H1 (cell line): ENCODE results near the gene IL2RA. TPM values are rescaled to one million over a fixed set of nuclear protein-coding genes. Genes with fewer than 3 reads are reported as not detected.

Experiments
- CTCF ChIA-PET: fragments of 300-600 bp; sonication (Branson Sonifier 250); formaldehyde crosslinking; loops from one replicate; lab custom pipeline; 2021; ENCODE audit not compliant: partially characterized antibody; lab: Charles Lee
- POLR2A ChIA-PET: fragments of 300-600 bp; sonication (Branson Sonifier 250); formaldehyde crosslinking; loops from one replicate; lab custom pipeline; 2021; ENCODE audit warnings: inconsistent platforms; ENCODE audit not compliant: partially characterized antibody; lab: Charles Lee
- DNase-seq, 2 experiments: peaks; one replicate each; pipeline versions ENCODE4 v3.0.0 to v3.0.0-alpha.2; 2010 to 2022; ENCODE audit warnings: low spot score in 2 of 2, low read depth in 1 of 2, mixed read lengths in 1 of 2
- FAIRE-seq: peaks from 2 replicates; lab custom pipeline; 2011; peaks lifted over from hg19 to GRCh38; lab: Jason Lieb, UNC
- H2AFZ ChIP-seq: 2 replicates; pipeline ENCODE4 v1.8.1; 2012; ENCODE audit warnings: low read length, inconsistent platforms
- H2AK5ac ChIP-seq: 2 replicates; pipeline ENCODE4 v1.6.1; 2013; ENCODE audit warnings: low read depth, low read length
- H2BK120ac ChIP-seq: replicated peaks from 2 replicates; pipeline ENCODE3; 2013; ENCODE audit warnings: low read depth, low read length, inconsistent platforms
- H2BK12ac ChIP-seq: 2 replicates; pipeline ENCODE4 v1.6.1; 2013; ENCODE audit warnings: low read depth, low read length
- H2BK15ac ChIP-seq: 2 replicates; pipeline ENCODE4 v1.6.1; 2013; ENCODE audit warnings: low read length
- H2BK20ac ChIP-seq: 2 replicates; pipeline ENCODE4 v1.6.1; 2013; ENCODE audit warnings: low read length
- H2BK5ac ChIP-seq: 2 replicates; pipeline ENCODE4 v1.6.1; 2013; ENCODE audit warnings: low read depth, low read length
- H3K14ac ChIP-seq: 2 replicates; pipeline ENCODE4 v1.6.1; 2013; ENCODE audit warnings: inconsistent platforms; ENCODE audit not compliant: insufficient read length
- H3K18ac ChIP-seq: 2 replicates; pipeline ENCODE4 v1.6.1; 2013; ENCODE audit warnings: low read length; ENCODE audit errors: extremely low read depth
- H3K23ac ChIP-seq: 2 replicates; pipeline ENCODE4 v1.6.1; 2013; ENCODE audit warnings: inconsistent platforms; ENCODE audit not compliant: insufficient read length
- H3K23me2 ChIP-seq: 2 replicates; pipeline ENCODE4 v1.6.1; 2013; ENCODE audit warnings: low read depth, low read length
- H3K27ac ChIP-seq: 2 replicates; pipeline ENCODE4 v1.6.1; 2011; ENCODE audit warnings: low read depth, low read length, inconsistent platforms
- H3K27me3 ChIP-seq, 4 experiments: replicated peaks in 1 of 4; 1 replicate in 1 of 4; 2 replicates in 3 of 4; pipeline versions ENCODE4 v1.6.1 to v1.8.1; 2011 to 2013; ENCODE audit warnings: low read length in 3 of 4, mild to moderate bottlenecking in 3 of 4, inconsistent platforms in 2 of 4, mixed read lengths in 2 of 4, moderate library complexity in 1 of 4; ENCODE audit not compliant: control insufficient read depth in 3 of 4, insufficient read depth in 3 of 4; ENCODE audit errors: extremely low read depth in 1 of 4
- H3K36me3 ChIP-seq, 4 experiments: 2 replicates each; pipeline versions ENCODE4 v1.6.1 to v1.8.1; 2011 to 2013; ENCODE audit warnings: mild to moderate bottlenecking in 4 of 4, low read length in 3 of 4, moderate library complexity in 2 of 4, control low read depth in 1 of 4, inconsistent platforms in 1 of 4; ENCODE audit not compliant: insufficient read depth in 4 of 4, control insufficient read depth in 2 of 4
- H3K4ac ChIP-seq: replicated peaks from 2 replicates; pipeline ENCODE3; 2013; ENCODE audit warnings: low read length, low read depth, mixed read lengths, inconsistent platforms; ENCODE audit not compliant: insufficient read length
- H3K4me1 ChIP-seq, 4 experiments: replicated peaks in 1 of 4; 1 replicate in 1 of 4; 2 replicates in 3 of 4; pipeline versions ENCODE4 v1.6.1 to v1.8.1; 2011 to 2013; ENCODE audit warnings: low read length in 3 of 4, inconsistent platforms in 2 of 4, mixed read lengths in 1 of 4; ENCODE audit not compliant: insufficient read depth in 4 of 4, control insufficient read depth in 3 of 4
- H3K4me2 ChIP-seq, 2 experiments: 2 replicates each; pipeline versions ENCODE4 v1.6.1 to v1.8.1; 2011 to 2013; ENCODE audit warnings: low read depth in 2 of 2, low read length in 2 of 2, control low read depth in 1 of 2, inconsistent platforms in 1 of 2, mild to moderate bottlenecking in 1 of 2; ENCODE audit not compliant: insufficient read depth in 1 of 2
- H3K4me3 ChIP-seq, 4 experiments: fragments of 200-600, 300-600 bp in 1 of 4; sonication (generic), shearing (Covaris generic), sonication (Bioruptor Twin) in 1 of 4; 2 replicates each; pipeline versions ENCODE4 v1.5.1 to v1.8.1; 2011 to 2016; ENCODE audit warnings: low read length in 4 of 4, low read depth in 3 of 4, control low read depth in 2 of 4, inconsistent platforms in 2 of 4, mild to moderate bottlenecking in 2 of 4, mixed read lengths in 1 of 4, moderate library complexity in 1 of 4; ENCODE audit not compliant: insufficient read depth in 2 of 4; ENCODE audit errors: extremely low read depth in 1 of 4
- H3K56ac ChIP-seq: replicated peaks from 2 replicates; pipeline ENCODE3; 2013; ENCODE audit warnings: low read depth, mild to moderate bottlenecking, mixed read lengths, low read length, inconsistent platforms; ENCODE audit not compliant: insufficient read length
- H3K79me1 ChIP-seq: 2 replicates; pipeline ENCODE4 v1.6.1; 2013; ENCODE audit warnings: low read depth, low read length, control low read depth
- H3K79me2 ChIP-seq, 2 experiments: 2 replicates each; pipeline versions ENCODE4 v1.6.1 to v1.8.1; 2012 to 2013; ENCODE audit warnings: low read length in 2 of 2, mild to moderate bottlenecking in 2 of 2, inconsistent platforms in 1 of 2; ENCODE audit not compliant: insufficient read depth in 2 of 2, control insufficient read depth in 1 of 2
- H3K9ac ChIP-seq, 4 experiments: replicated peaks in 1 of 4; 1 replicate in 1 of 4; 2 replicates in 3 of 4; pipeline versions ENCODE4 v1.6.1 to v1.8.1; 2011 to 2013; ENCODE audit warnings: low read depth in 3 of 4, low read length in 3 of 4, control low read depth in 2 of 4, mild to moderate bottlenecking in 2 of 4, moderate library complexity in 2 of 4, inconsistent platforms in 1 of 4; ENCODE audit errors: extremely low read depth in 1 of 4
- H3K9me3 ChIP-seq, 2 experiments: 2 replicates each; pipeline versions ENCODE4 v1.6.1 to v1.8.1; 2012 to 2013; ENCODE audit warnings: mild to moderate bottlenecking in 2 of 2, moderate library complexity in 2 of 2, control low read depth in 1 of 2, inconsistent platforms in 1 of 2, low read depth in 1 of 2, low read length in 1 of 2, mixed read lengths in 1 of 2; ENCODE audit not compliant: insufficient read depth in 2 of 2
- H4K20me1 ChIP-seq, 2 experiments: replicated peaks in 1 of 2; 2 replicates each; pipeline versions ENCODE3 to v1.8.1; 2011 to 2013; ENCODE audit warnings: inconsistent platforms in 2 of 2, low read length in 2 of 2, mild to moderate bottlenecking in 1 of 2; ENCODE audit not compliant: insufficient read depth in 2 of 2, control insufficient read depth in 1 of 2
- H4K5ac ChIP-seq: 2 replicates; pipeline ENCODE4 v1.6.1; 2013; ENCODE audit warnings: low read length, low read depth, mixed read lengths, inconsistent platforms; ENCODE audit not compliant: insufficient read length
- H4K8ac ChIP-seq: 2 replicates; pipeline ENCODE4 v1.8.0; 2013; ENCODE audit warnings: mild to moderate bottlenecking, moderate library complexity, low read length, inconsistent platforms; ENCODE audit not compliant: insufficient read depth; ENCODE audit errors: extremely low read depth
- H4K91ac ChIP-seq: replicated peaks from 2 replicates; pipeline ENCODE3; 2013; ENCODE audit warnings: low read length, mixed read lengths, inconsistent platforms; ENCODE audit not compliant: insufficient read length
- EGR1 ChIP-seq: IDR thresholded peaks from 2 replicates; pipeline ENCODE4 v1.6.1; 2011; ENCODE audit warnings: low read depth, low read length, borderline replicate concordance
- HDAC6 ChIP-seq: IDR thresholded peaks from one replicate; pipeline ENCODE4 v1.7.1; 2012; ENCODE audit warnings: low read depth, mild to moderate bottlenecking, inconsistent platforms, low read length, moderate library complexity
- SIN3A ChIP-seq, 2 experiments: IDR thresholded peaks in 1 of 2; conservative IDR thresholded peaks in 1 of 2; 2 replicates each; pipeline ENCODE4 v1.6.1; 2011 to 2012; ENCODE audit warnings: low read length in 2 of 2, improper control_type of control experiment in 1 of 2, low read depth in 1 of 2, mild to moderate bottlenecking in 1 of 2
- SP2 ChIP-seq: IDR thresholded peaks from 2 replicates; pipeline ENCODE4 v1.6.1; 2012; ENCODE audit warnings: mild to moderate bottlenecking, low read length, inconsistent platforms
- SP4 ChIP-seq: IDR thresholded peaks from 2 replicates; pipeline ENCODE4 v1.6.1; 2012; ENCODE audit warnings: low read length, inconsistent platforms
- TAF1 ChIP-seq: IDR thresholded peaks from 2 replicates; pipeline ENCODE4 v1.6.1; 2011; ENCODE audit warnings: mild to moderate bottlenecking, low read depth, low read length
- TAF7 ChIP-seq: optimal IDR thresholded peaks from 2 replicates; pipeline ENCODE3; 2011; ENCODE audit warnings: low read depth, mild to moderate bottlenecking, inconsistent platforms, low read length, moderate library complexity, borderline replicate concordance
- TCF12 ChIP-seq: IDR thresholded peaks from 2 replicates; pipeline ENCODE4 v1.6.1; 2011; ENCODE audit warnings: low read depth, mild to moderate bottlenecking, low read length
- TEAD4 ChIP-seq: IDR thresholded peaks from 2 replicates; pipeline ENCODE4 v1.6.1; 2012; ENCODE audit warnings: low read depth, low read length, inconsistent platforms, mixed read lengths
- WGBS, 2 experiments: shearing (Covaris generic) in 1 of 2; methylation state at CpG; one replicate each; pipeline versions ENCODE4 v1.1.6 to v1.1.7; 2013 to 2015; ENCODE audit warnings: low lambda C conversion rate in 2 of 2, mixed read lengths in 2 of 2, inconsistent platforms in 1 of 2, low coverage in 1 of 2, missing lambda C conversion rate in 1 of 2; ENCODE audit not compliant: insufficient replicate concordance in 2 of 2, insufficient coverage in 1 of 2, insufficient read length in 1 of 2; ENCODE audit errors: extremely low coverage in 1 of 2, missing lambda C conversion rate in 1 of 2; 5-methylcytosine and 5-hydroxymethylcytosine counted together
- polyA plus RNA-seq, 7 experiments: library from polyadenylated mRNA; depleted of rRNA in 3 of 7; stranded (reverse) in 5 of 7; unstranded in 2 of 7; fragments of >200 nt in 5 of 7; fragments of 200-250 nt in 2 of 7; gene quantifications; 1 replicate in 5 of 7; 2 replicates in 1 of 7; 4 replicates in 1 of 7; pipeline versions ENCODE4 v1.2.1 to v1.2.3, GENCODE V29; 2011 to 2013; ENCODE audit warnings: missing spikeins in 2 of 7, mixed read lengths in 2 of 7
- total RNA-seq: library from RNA; stranded (reverse); fragmentation: NEBNext Ultra II Directional; extraction: Animal tissue kit (Norgen Biotek cat#: 25700); gene quantifications from 2 replicates; pipeline ENCODE4 v1.2.1, GENCODE V29; 2021

IL2RA gene
- total and polyA plus RNA-seq, 2 of the 8 experiments (the other 6 are each of a cell fraction or from before 2014, with no cell fraction given), result not detected

DNA sequence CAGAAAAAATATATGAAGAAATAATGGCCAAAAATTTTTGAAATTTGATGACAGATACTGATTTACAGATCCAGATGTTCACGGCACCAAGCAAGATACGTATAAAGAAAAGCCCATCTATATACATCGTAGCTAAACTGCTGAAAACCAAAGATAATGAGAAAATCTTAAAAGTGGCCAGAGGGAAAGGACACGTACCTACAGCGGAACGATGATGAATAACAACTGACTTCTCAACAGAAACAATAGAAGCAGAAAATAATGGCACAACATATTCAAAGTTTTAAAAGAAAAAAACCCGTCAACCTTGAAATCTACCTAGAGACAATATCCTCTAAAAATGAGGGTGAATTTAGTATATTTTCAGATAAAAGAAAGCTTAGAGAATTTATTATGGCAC is 31.9 kb downstream of the IL2RA start:
- Histone ChIP-seq H3K27me3 (no peaks in the 10 kb centered on the region), H2BK12ac (no peak overlapping the region), H3K56ac (no peak overlapping the region), H3K36me3 (no peaks in the 10 kb centered on the region), H3K23me2 (no peaks in the 10 kb centered on the region), H2BK20ac (no peak overlapping the region), H3K79me2 (no peaks in the 10 kb centered on the region), H3K9ac (no peak overlapping the region), H3K18ac (no peak overlapping the region), H3K9me3 (no peaks in the 10 kb centered on the region; a peak in 1 of 4 replicates), H2BK15ac (no peak overlapping the region), H3K4me2 (no peak overlapping the region), H3K23ac (no peak overlapping the region), H4K91ac (no peak overlapping the region), H3K4me3 (no peak overlapping the region), H3K4ac (no peak overlapping the region), H3K27ac (no peak overlapping the region), H4K8ac (no peak overlapping the region), H4K5ac (no peak overlapping the region), H2AFZ (no peak overlapping the region), H4K20me1 (no peaks in the 10 kb centered on the region), H3K14ac (no peak overlapping the region), H2AK5ac (no peak overlapping the region), H2BK120ac (no peak overlapping the region), H3K4me1 (no peaks in the 10 kb centered on the region), H2BK5ac (no peak overlapping the region), H3K79me1 (no peaks in the 10 kb centered on the region)
- DNase-seq (no peak), FAIRE-seq (no peak)
- TF ChIP-seq SIN3A (conservative IDR thresholded peaks at IDR 0.05 in 1 of 2, IDR thresholded peaks at IDR 0.05 in 1 of 2; ENCODE audit: low read depth in 1 of 2, low read length in 2 of 2), result no peak
- TF ChIP-seq HDAC6, result no peak
- TF ChIP-seq SP2, result no peak
- TF ChIP-seq TCF12, result no peak
- no peak for TF ChIP-seq TAF1
- no peak for TF ChIP-seq SP4
- TF ChIP-seq TEAD4, result no peak
- no peak for TF ChIP-seq EGR1
- no peak for TF ChIP-seq TAF7
- WGBS, 2 experiments, result 89% methylated on average over 7 of the region's 7 CpGs; no CpG with 5 or more reads in 1 of the 2 experiments
- CTCF ChIA-PET, result no interaction called here
- POLR2A ChIA-PET, result no interaction called here
